Heart right ventricle (tissue), 16 donors: Measurements from ENCODE around the gene IL18R1. TPM values are rescaled to one million over a fixed set of nuclear protein-coding genes. Genes with fewer than 3 reads are reported as not detected.

Experiments
- ATAC-seq, 8 donors: fragments of 200-7000 bp; cut with Tn5 transposase; one replicate each; pipeline ENCODE4 v1.9.1; 2020; ENCODE audit warnings: mild to moderate bottlenecking in 8 of 8, moderate library complexity in 8 of 8, moderate number of reproducible peaks in 1 of 8
- DNase-seq, 2 donors: peaks; one replicate each; pipeline ENCODE4 v3.0.0-alpha.2; 2020
- H3K27ac ChIP-seq, 10 donors: fragments of 200-600 bp; sonication (generic) in 2 of 10; one replicate each; pipeline versions ENCODE4 v1.5.0 to v1.8.0; 2020 to 2022; ENCODE audit warnings: mild to moderate bottlenecking in 3 of 10
- H3K27me3 ChIP-seq, 7 donors: fragments of 200-600 bp; one replicate each; pipeline ENCODE4 v1.8.0; 2021 to 2022; ENCODE audit warnings: mild to moderate bottlenecking in 2 of 7
- H3K36me3 ChIP-seq, 9 donors: fragments of 200-600 bp; sonication (generic) in 1 of 9; one replicate each; pipeline versions ENCODE4 v1.5.0 to v1.8.0; 2020 to 2022; ENCODE audit warnings: mild to moderate bottlenecking in 2 of 9
- H3K4me1 ChIP-seq, 9 donors: fragments of 200-600 bp; sonication (generic) in 1 of 9; one replicate each; pipeline versions ENCODE4 v1.5.0 to v1.8.0; 2020 to 2022; ENCODE audit warnings: mild to moderate bottlenecking in 4 of 9
- H3K4me3 ChIP-seq, 10 donors: fragments of 200-600 bp; sonication (generic) in 2 of 10; one replicate each; pipeline versions ENCODE4 v1.5.0 to v1.8.0; 2020 to 2022; ENCODE audit warnings: mild to moderate bottlenecking in 7 of 10, moderate library complexity in 2 of 10
- H3K9me3 ChIP-seq, 11 donors: fragments of 200-600 bp in 10 of 11; sonication (generic) in 2 of 11; one replicate each; pipeline versions ENCODE4 v1.5.0 to v1.8.0; 2013 to 2022; ENCODE audit warnings: mild to moderate bottlenecking in 2 of 11, control low read depth in 1 of 11, moderate library complexity in 1 of 11
- WGBS, 2 donors: extraction: QIAGEN DNeasy Blood & Tissue Kit; methylation state at CpG; one replicate each; pipeline ENCODE4 v1.1.7; 2013; ENCODE audit warnings: inconsistent platforms in 1 of 2; 5-methylcytosine and 5-hydroxymethylcytosine counted together
- intact Hi-C, 10 donors: fragments of 100-400 bp; cut with DNase I; formaldehyde crosslinking; loops; one replicate each; pipeline versions ENCODE4 v1.11.1 to v1.14.2; 2022
- polyA plus RNA-seq, 2 donors: library from polyadenylated mRNA; stranded (reverse); fragments of 200-250 nt; gene quantifications; one replicate each; pipeline ENCODE4 v1.2.3, GENCODE V29; 2013
- total RNA-seq, 10 donors: library from RNA; stranded (reverse); fragmentation: NEBNext Ultra II Directional in 3 of 10; extraction: Animal tissue kit (Norgen Biotek cat#: 25700) in 3 of 10; gene quantifications; one replicate each; pipeline versions ENCODE4 v1.2.1 to v1.2.4, GENCODE V29; 2021 to 2023
- TF ChIP-seq, protein P1 (sequence below), 9 donors: fragments of 200-600 bp; sonication (generic) in 2 of 9; IDR thresholded peaks; one replicate each; pipeline versions ENCODE4 v1.5.0 to v1.8.0; 2021 to 2022; ENCODE audit warnings: antibody characterized with exemption in 9 of 9, mild to moderate bottlenecking in 5 of 9, moderate library complexity in 1 of 9
- donor health status: Arrhythmogenic right ventricular cardiomyopathy.
- donor health status: ischemic (EF 13 %, LVEDD 7.1; RV severe dilation, severe dysfunction).
- donor health status: healthy with polysubstance abuse.
- donor health status: DM: no; HTN: yes; CAD: no.
- donor health status: DM: no; HTN: no; CAD: no.
- donor health status: ischemic (EF 25% LVEDD 6.9; RV normal size, moderate dysfunction).
- donor health status: ischemic (EF 25% LVEDD 5.7; RV mildly dilated, moderate dysfunction).
- donor health status: healthy.
- donor health status: DM: yes; HTN: yes; CAD: no.
- donor health status: Ischemic cardiomyopathy.
- donor health status: ischemic (EF 35%, LVEDD 5.7; RV mildly dilated, moderate dysfunction).
- donor health status: nonischemic (EF 11% LVEDD 7.7; RV severe dilation, severe dysfunction).
- donor health status: DM: yes; HTN: yes; CAD: no.
- donor health status: PGD.
- donor health status: ischemic (EF 29% LVEDD 5.4; RV normal size, mild dysfunction).
- donor health status: nonischemic (EF 23%, LVEDD 6.1; RV moderate dilation, normal function).

IL18R1 gene
- total and polyA plus RNA-seq, 12 donors: 0.06 to 4.9 (median 1.2) TPM

DNA sequence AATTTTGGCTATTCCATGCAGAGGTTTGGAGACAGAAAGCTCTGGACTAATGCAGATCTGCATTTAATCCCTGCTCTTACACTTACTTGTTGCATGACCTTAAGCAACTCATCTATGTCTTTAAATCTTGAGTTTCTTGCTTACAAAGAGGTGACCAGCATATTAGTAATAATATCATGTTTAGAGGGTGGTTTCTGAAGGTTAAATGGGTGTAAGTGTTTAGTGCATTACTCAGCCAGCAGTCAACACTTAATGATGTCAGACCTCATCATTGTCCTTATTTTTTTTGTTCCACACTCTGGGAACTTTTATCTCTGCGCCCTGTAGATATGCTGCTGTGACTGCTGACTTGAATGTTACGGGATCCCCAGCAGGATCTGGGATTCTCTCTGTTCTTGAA, 42.6 kb upstream of the IL18R1 start:
- TF ChIP-seq, protein P1, sequence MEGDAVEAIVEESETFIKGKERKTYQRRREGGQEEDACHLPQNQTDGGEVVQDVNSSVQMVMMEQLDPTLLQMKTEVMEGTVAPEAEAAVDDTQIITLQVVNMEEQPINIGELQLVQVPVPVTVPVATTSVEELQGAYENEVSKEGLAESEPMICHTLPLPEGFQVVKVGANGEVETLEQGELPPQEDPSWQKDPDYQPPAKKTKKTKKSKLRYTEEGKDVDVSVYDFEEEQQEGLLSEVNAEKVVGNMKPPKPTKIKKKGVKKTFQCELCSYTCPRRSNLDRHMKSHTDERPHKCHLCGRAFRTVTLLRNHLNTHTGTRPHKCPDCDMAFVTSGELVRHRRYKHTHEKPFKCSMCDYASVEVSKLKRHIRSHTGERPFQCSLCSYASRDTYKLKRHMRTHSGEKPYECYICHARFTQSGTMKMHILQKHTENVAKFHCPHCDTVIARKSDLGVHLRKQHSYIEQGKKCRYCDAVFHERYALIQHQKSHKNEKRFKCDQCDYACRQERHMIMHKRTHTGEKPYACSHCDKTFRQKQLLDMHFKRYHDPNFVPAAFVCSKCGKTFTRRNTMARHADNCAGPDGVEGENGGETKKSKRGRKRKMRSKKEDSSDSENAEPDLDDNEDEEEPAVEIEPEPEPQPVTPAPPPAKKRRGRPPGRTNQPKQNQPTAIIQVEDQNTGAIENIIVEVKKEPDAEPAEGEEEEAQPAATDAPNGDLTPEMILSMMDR (IDR thresholded peaks at IDR 0.05): no peak
- intact Hi-C loops: no loop called here
- 60 to 79% methylated on average over 2 of the region's 2 CpGs for WGBS, 2 donors
- Histone ChIP-seq H3K36me3 (no peaks in the 10 kb centered on the region), H3K9me3 (no peaks in the 10 kb centered on the region), H3K27me3 (peaks cover 0 to 28% (median 6%) of the 10 kb centered on the region in 7 donors), H3K27ac (peak overlapping the region in 1 of 10 donors; percentile 24), H3K4me3 (peak overlapping the region in 1 of 10 donors; percentile 20), H3K4me1 (no peaks in the 10 kb centered on the region)
- DNase-seq (no peak), ATAC-seq (no peak)

DNA sequence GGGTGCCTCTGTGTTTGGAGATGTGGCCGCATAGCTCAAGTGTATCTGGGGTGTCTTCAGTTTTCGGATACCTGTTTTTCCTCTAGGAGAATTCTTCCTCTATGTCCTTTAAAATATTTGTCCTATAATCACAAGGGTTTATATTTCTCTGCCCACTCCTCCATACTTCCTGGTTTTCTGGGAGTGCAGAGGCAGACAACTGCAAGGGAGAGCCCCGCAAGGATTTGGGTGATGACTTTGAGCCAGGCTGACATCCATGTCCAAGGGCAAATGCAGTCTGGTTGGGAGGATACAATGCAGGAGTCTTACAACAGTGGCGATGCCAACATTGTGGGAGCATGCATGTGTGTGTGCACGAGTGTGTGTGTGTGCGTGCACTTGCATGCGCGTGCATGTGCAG, 42.1 kb upstream of the IL18R1 start:
- Histone ChIP-seq H3K4me1 (no peaks in the 10 kb centered on the region), H3K4me3 (peak overlapping the region in 1 of 10 donors; percentile 20), H3K36me3 (no peaks in the 10 kb centered on the region), H3K9me3 (no peaks in the 10 kb centered on the region), H3K27ac (peak overlapping the region in 1 of 10 donors; percentile 36), H3K27me3 (peaks cover 0 to 23% (median 4%) of the 10 kb centered on the region in 7 donors)
- 83 to 88% methylated on average over 8 of the region's 8 CpGs for WGBS, 2 donors
- TF ChIP-seq, protein P1 (IDR thresholded peaks at IDR 0.05): no peak
- DNase-seq: no peak
- no peak for ATAC-seq
- intact Hi-C loops: no loop called here

DNA sequence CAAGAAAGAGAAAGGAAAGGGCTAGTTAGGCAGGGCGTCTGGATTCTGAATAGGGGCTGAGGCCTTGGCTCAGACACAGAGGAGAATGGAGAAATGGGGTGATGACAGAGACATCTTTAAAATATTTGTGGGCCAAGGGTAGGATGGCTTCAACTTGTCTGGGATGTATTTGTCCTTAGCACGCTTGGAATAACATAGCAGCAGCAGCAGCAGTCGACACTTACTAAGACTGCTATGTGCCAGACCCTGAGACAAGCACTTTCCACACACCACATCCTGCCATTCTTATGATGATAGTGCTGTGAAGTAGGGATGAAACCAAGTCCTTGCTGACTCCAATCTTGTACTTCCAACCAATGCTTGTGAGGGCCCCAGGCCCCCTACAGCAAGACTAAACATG, 41.6 kb upstream of the IL18R1 start:
- intact Hi-C loops: no loop called here
- peak overlapping the region in 1 of 10 donors; percentile 20 for H3K4me3 ChIP-seq
- H3K27me3 ChIP-seq: peaks cover 0 to 19% (median 0%) of the 10 kb centered on the region in 7 donors
- H3K27ac ChIP-seq: peak overlapping the region in 1 of 10 donors; percentile 36
- H3K4me1 ChIP-seq: no peaks in the 10 kb centered on the region
- ATAC-seq (no peak), DNase-seq (no peak)
- WGBS, 2 donors: 66 to 70% methylated on average over 3 of the region's 3 CpGs
- TF ChIP-seq, protein P1 (IDR thresholded peaks at IDR 0.05): no peak
- no peaks in the 10 kb centered on the region for H3K36me3 ChIP-seq
- no peaks in the 10 kb centered on the region for H3K9me3 ChIP-seq

DNA sequence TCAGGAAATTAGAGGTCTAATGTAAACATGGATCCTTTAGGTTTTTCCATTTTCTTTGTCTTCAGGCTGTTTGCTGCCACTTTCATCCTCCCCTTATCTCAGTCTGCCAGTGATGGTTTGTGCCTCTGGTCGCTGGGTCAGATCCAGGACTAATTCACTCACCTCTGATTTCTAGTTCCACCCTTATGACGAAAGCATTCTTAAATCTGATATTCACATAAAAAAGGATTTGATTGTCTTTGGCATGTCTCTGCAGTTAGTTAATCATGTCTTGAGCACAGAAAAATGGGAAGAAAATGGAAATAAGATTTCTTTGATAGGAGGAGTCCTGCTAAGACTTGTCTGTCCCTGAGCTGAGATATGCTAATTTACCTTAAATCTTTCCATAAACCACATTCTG, 39.7 kb upstream of the IL18R1 start:
- TF ChIP-seq, protein P1 (IDR thresholded peaks at IDR 0.05): no peak
- no peaks in the 10 kb centered on the region for H3K4me1 ChIP-seq
- intact Hi-C loops: no loop called here
- H3K27ac ChIP-seq: no peak overlapping the region
- H3K36me3 ChIP-seq: no peaks in the 10 kb centered on the region
- ATAC-seq (no peak), DNase-seq (no peak)
- H3K4me3 ChIP-seq: no peak overlapping the region
- H3K9me3 ChIP-seq: no peaks in the 10 kb centered on the region
- WGBS, 2 donors: 61 to 80% methylated on average over 2 of the region's 2 CpGs
- peaks cover 0 to 10% (median 0%) of the 10 kb centered on the region in 7 donors for H3K27me3 ChIP-seq
